HFF-Myc (cell line): ENCODE data around the gene LRRC51.

Experiments
- DNase-seq: peaks from one replicate; pipeline ENCODE4 v3.0.0-alpha.2; 2011; ENCODE audit warnings: low read depth; ENCODE audit errors: extremely low read depth
- H3K4me3 ChIP-seq: replicated peaks from 2 replicates; pipeline ENCODE4 v1.5.1; 2011; ENCODE audit warnings: low read depth, mild to moderate bottlenecking, control low read depth, low read length
- CTCF ChIP-seq: IDR thresholded peaks from 2 replicates; pipeline ENCODE4 v1.5.1; 2012; ENCODE audit warnings: mild to moderate bottlenecking, low read depth, low read length, control low read depth; ENCODE audit errors: missing control alignments

The LRRC51 gene

GRCh38 chr11:72144807-72145565 lies 64.3 kb downstream of the LRRC51 start:
- TF ChIP-seq CTCF: no peak
- no peak overlapping the region for H3K4me3 ChIP-seq
- DNase-seq: peak; percentile 2
